ENCODE measurements around the gene GLIS1.

GLIS1 gene

GRCh38 chr1:53476579-53476978 is 262.4 kb downstream of the GLIS1 start:
- CTCF ChIA-PET: interaction anchor here (1.6 kb wide), 1 partner anchor 206 kb away, joined by 3 read pairs; no protein-coding TSS in a partner anchor

GRCh38 chr1:53475664-53476063 is 263.3 kb downstream of the GLIS1 start:
- ChIA-PET CTCF (interaction anchor here (0.9 to 4.9 kb wide), 3 partner anchors 8 to 27 kb away, joined by 4 to 25 read pairs (median 6); no protein-coding TSS in a partner anchor), POLR2A (interaction anchor here (0.5 kb wide), 1 partner anchor 123 kb away, joined by 3 read pairs; no protein-coding TSS in a partner anchor)
- Histone ChIP-seq H3K9me3 (ENCODE audit: control extremely low read depth in 1 of 5, control insufficient read depth in 4 of 5, insufficient read depth in 2 of 5, low read depth in 1 of 5, low read length in 4 of 5) (no peaks in the 10 kb centered on the region), H3K27me3 (replicated peaks in 2 of 5; ENCODE audit: control insufficient read depth in 4 of 5, insufficient read depth in 5 of 5, low read length in 4 of 5) (peaks cover 0 to 3% (median 0%) of the 10 kb centered on the region in 5 experiments), H3K4me3 (ENCODE audit: control insufficient read depth in 1 of 7, extremely low read depth in 1 of 7, insufficient read depth in 4 of 7, low read depth in 2 of 7, low read length in 6 of 7) (no peak overlapping the region), H3K27ac (ENCODE audit: insufficient read depth in 1 of 2, low read depth in 1 of 2, low read length in 2 of 2, poor library complexity in 1 of 2, severe bottlenecking in 2 of 2) (no peak overlapping the region), H3K4me1 (ENCODE audit: control extremely low read depth in 1 of 4, control insufficient read depth in 4 of 4, insufficient read depth in 4 of 4, low read length in 3 of 4) (no peaks in the 10 kb centered on the region), H3K36me3 (ENCODE audit: control insufficient read depth in 4 of 4, insufficient read depth in 4 of 4, low read length in 3 of 4) (no peaks in the 10 kb centered on the region)
- DNase-seq: no peak
- WGBS (ENCODE audit: insufficient coverage): 90% methylated on average over 5 of the region's 7 CpGs

More at GRCh38 chr1:53476579-53476978, 262.4 kb downstream of the GLIS1 start:
- no peak overlapping the region for H3K27ac ChIP-seq (ENCODE audit: insufficient read depth in 1 of 2, low read depth in 1 of 2, low read length in 2 of 2, poor library complexity in 1 of 2, severe bottlenecking in 2 of 2)
- H3K27me3 ChIP-seq (replicated peaks in 2 of 5; ENCODE audit: control insufficient read depth in 4 of 5, insufficient read depth in 5 of 5, low read length in 4 of 5): peaks cover 0 to 3% (median 0%) of the 10 kb centered on the region in 5 experiments
- WGBS (ENCODE audit: insufficient coverage): 97% methylated on average over 8 of the region's 8 CpGs
- POLR2A ChIA-PET: no interaction called here
- no peaks in the 10 kb centered on the region for H3K36me3 ChIP-seq (ENCODE audit: control insufficient read depth in 4 of 4, insufficient read depth in 4 of 4, low read length in 3 of 4)
- no peak for DNase-seq
- no peaks in the 10 kb centered on the region for H3K9me3 ChIP-seq (ENCODE audit: control extremely low read depth in 1 of 5, control insufficient read depth in 4 of 5, insufficient read depth in 2 of 5, low read depth in 1 of 5, low read length in 4 of 5)
- no peaks in the 10 kb centered on the region for H3K4me1 ChIP-seq (ENCODE audit: control extremely low read depth in 1 of 4, control insufficient read depth in 4 of 4, insufficient read depth in 4 of 4, low read length in 3 of 4)
- no peak overlapping the region for H3K4me3 ChIP-seq (ENCODE audit: control insufficient read depth in 1 of 7, extremely low read depth in 1 of 7, insufficient read depth in 4 of 7, low read depth in 2 of 7, low read length in 6 of 7)

DNA sequence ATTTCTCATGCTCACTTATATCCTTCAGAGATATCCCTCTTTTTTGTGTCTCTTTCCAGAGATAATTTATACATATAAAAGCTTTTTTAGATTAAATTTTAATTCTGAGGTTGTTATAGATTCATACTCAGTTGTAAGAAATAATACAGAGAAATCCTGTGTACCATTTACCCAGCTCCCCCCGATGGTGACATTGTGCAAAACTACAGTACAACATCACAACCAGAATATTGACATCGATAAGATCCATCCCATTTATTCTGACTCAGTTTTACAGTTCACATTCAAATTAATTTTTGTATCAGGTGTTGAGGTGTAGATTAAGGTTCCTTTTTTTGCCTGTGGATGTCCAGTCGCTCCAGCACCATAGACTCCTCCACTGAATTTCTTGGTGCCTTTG is 265.5 kb downstream of the GLIS1 start:
- ChIA-PET POLR2A (interaction anchor here (0.7 kb wide), 1 partner anchor 24 kb away, joined by 3 read pairs; no protein-coding TSS in a partner anchor), CTCF (interaction anchor here (1.2 to 4.9 kb wide), 6 partner anchors 9 to 195 kb away, joined by 3 to 25 read pairs (median 6); no protein-coding TSS in a partner anchor)
- no peaks in the 10 kb centered on the region for H3K9me3 ChIP-seq (ENCODE audit: control extremely low read depth in 1 of 5, control insufficient read depth in 4 of 5, insufficient read depth in 2 of 5, low read depth in 1 of 5, low read length in 4 of 5)
- no peaks in the 10 kb centered on the region for H3K36me3 ChIP-seq (ENCODE audit: control insufficient read depth in 4 of 4, insufficient read depth in 4 of 4, low read length in 3 of 4)
- no CpG with 5 or more reads among the region's 3 CpGs for WGBS (ENCODE audit: insufficient coverage)
- peaks cover 0 to under 1% (median 0%) of the 10 kb centered on the region in 4 experiments for H3K4me1 ChIP-seq (ENCODE audit: control extremely low read depth in 1 of 4, control insufficient read depth in 4 of 4, insufficient read depth in 4 of 4, low read length in 3 of 4)
- peak in 2 of 3 donors; percentile 11 to 14 for DNase-seq
- H3K27me3 ChIP-seq (replicated peaks in 2 of 5; ENCODE audit: control insufficient read depth in 4 of 5, insufficient read depth in 5 of 5, low read length in 4 of 5): peaks cover 0 to 3% (median 0%) of the 10 kb centered on the region in 5 experiments
- H3K27ac ChIP-seq (ENCODE audit: insufficient read depth in 1 of 2, low read depth in 1 of 2, low read length in 2 of 2, poor library complexity in 1 of 2, severe bottlenecking in 2 of 2): no peak overlapping the region
- no peak overlapping the region for H3K4me3 ChIP-seq (ENCODE audit: control insufficient read depth in 1 of 7, extremely low read depth in 1 of 7, insufficient read depth in 4 of 7, low read depth in 2 of 7, low read length in 6 of 7)

DNA sequence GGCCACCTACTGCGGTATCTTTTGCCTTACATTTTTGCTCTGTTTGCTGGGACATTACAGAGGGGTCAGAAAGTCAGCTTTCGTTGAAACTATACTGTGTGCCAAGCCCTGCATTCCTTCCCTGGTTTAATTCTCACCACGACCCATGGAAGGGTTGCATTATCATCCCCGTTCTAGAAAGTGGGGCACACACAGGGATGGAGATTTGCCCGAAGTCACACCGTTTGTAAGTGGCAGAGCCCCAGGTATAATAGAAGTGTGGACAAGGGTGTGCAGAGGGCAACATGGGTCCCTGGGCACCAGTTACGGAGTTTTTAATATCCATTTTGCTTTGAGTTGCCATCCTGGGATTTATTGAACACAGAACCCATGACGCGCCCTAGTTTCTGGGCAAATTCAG is 268.0 kb downstream of the GLIS1 start:
- ChIA-PET POLR2A (no interaction called here), CTCF (interaction anchor here (1.0 to 4.9 kb wide), 4 partner anchors 7 to 27 kb away, joined by 3 to 25 read pairs (median 4); partner anchors contain the start of gene DMRTB1)
- DNase-seq: no peak
- H3K4me1 ChIP-seq (ENCODE audit: control extremely low read depth in 1 of 4, control insufficient read depth in 4 of 4, insufficient read depth in 4 of 4, low read length in 3 of 4): peaks cover 0 to 19% (median 10%) of the 10 kb centered on the region in 4 experiments
- H3K4me3 ChIP-seq (ENCODE audit: control insufficient read depth in 1 of 7, extremely low read depth in 1 of 7, insufficient read depth in 4 of 7, low read depth in 2 of 7, low read length in 6 of 7): no peak overlapping the region
- no peak overlapping the region for H3K27ac ChIP-seq (ENCODE audit: insufficient read depth in 1 of 2, low read depth in 1 of 2, low read length in 2 of 2, poor library complexity in 1 of 2, severe bottlenecking in 2 of 2)
- WGBS (ENCODE audit: insufficient coverage): 95% methylated on average over 9 of the region's 9 CpGs
- H3K36me3 ChIP-seq (ENCODE audit: control insufficient read depth in 4 of 4, insufficient read depth in 4 of 4, low read length in 3 of 4): no peaks in the 10 kb centered on the region
- H3K27me3 ChIP-seq (replicated peaks in 2 of 5; ENCODE audit: control insufficient read depth in 4 of 5, insufficient read depth in 5 of 5, low read length in 4 of 5): no peaks in the 10 kb centered on the region
- no peaks in the 10 kb centered on the region for H3K9me3 ChIP-seq (ENCODE audit: control extremely low read depth in 1 of 5, control insufficient read depth in 4 of 5, insufficient read depth in 2 of 5, low read depth in 1 of 5, low read length in 4 of 5)

GRCh38 chr1:53470584-53470983 is 268.4 kb downstream of the GLIS1 start:
- ChIA-PET CTCF (interaction anchor here (1.0 kb wide), 2 partner anchors 14 to 27 kb away, joined by 3 read pairs; no protein-coding TSS in a partner anchor), POLR2A (no interaction called here)
- no peaks in the 10 kb centered on the region for H3K9me3 ChIP-seq (ENCODE audit: control extremely low read depth in 1 of 5, control insufficient read depth in 4 of 5, insufficient read depth in 2 of 5, low read depth in 1 of 5, low read length in 4 of 5)
- DNase-seq: no peak
- H3K4me3 ChIP-seq (ENCODE audit: control insufficient read depth in 1 of 7, extremely low read depth in 1 of 7, insufficient read depth in 4 of 7, low read depth in 2 of 7, low read length in 6 of 7): no peak overlapping the region
- H3K27me3 ChIP-seq (replicated peaks in 2 of 5; ENCODE audit: control insufficient read depth in 4 of 5, insufficient read depth in 5 of 5, low read length in 4 of 5): no peaks in the 10 kb centered on the region
- H3K4me1 ChIP-seq (ENCODE audit: control extremely low read depth in 1 of 4, control insufficient read depth in 4 of 4, insufficient read depth in 4 of 4, low read length in 3 of 4): peaks cover 0 to 20% (median 10%) of the 10 kb centered on the region in 4 experiments
- no peak overlapping the region for H3K27ac ChIP-seq (ENCODE audit: insufficient read depth in 1 of 2, low read depth in 1 of 2, low read length in 2 of 2, poor library complexity in 1 of 2, severe bottlenecking in 2 of 2)
- 97% methylated on average over 19 of the region's 19 CpGs for WGBS (ENCODE audit: insufficient coverage)
- H3K36me3 ChIP-seq (ENCODE audit: control insufficient read depth in 4 of 4, insufficient read depth in 4 of 4, low read length in 3 of 4): no peaks in the 10 kb centered on the region

DNA sequence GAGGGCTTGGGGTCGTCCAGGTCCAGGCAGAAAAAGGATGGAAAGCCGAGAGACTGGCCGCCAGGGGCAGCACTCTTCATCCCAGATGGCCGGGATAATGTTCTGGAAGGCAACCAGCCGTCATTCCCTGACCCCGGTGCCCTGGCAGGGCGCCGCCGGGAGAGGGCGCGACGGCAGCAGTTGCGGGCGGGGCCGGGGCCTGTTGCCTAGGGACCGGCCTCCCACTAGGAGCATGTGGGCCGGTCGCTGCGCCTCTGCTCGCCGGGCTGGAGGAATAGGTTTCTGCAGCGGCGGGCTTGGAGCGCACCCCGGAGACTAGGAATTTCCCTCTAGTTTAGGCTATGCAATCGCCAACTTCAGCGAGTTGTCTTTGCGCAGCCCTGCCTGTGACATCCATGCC is 268.8 kb downstream of the GLIS1 start:
- ChIA-PET POLR2A (no interaction called here), CTCF (no interaction called here)
- Histone ChIP-seq H3K27me3 (replicated peaks in 2 of 5; ENCODE audit: control insufficient read depth in 4 of 5, insufficient read depth in 5 of 5, low read length in 4 of 5) (no peaks in the 10 kb centered on the region), H3K36me3 (ENCODE audit: control insufficient read depth in 4 of 4, insufficient read depth in 4 of 4, low read length in 3 of 4) (no peaks in the 10 kb centered on the region), H3K9me3 (ENCODE audit: control extremely low read depth in 1 of 5, control insufficient read depth in 4 of 5, insufficient read depth in 2 of 5, low read depth in 1 of 5, low read length in 4 of 5) (no peaks in the 10 kb centered on the region), H3K4me1 (ENCODE audit: control extremely low read depth in 1 of 4, control insufficient read depth in 4 of 4, insufficient read depth in 4 of 4, low read length in 3 of 4) (peaks cover 0 to 24% (median 11%) of the 10 kb centered on the region in 4 experiments), H3K27ac (ENCODE audit: insufficient read depth in 1 of 2, low read depth in 1 of 2, low read length in 2 of 2, poor library complexity in 1 of 2, severe bottlenecking in 2 of 2) (no peak overlapping the region), H3K4me3 (ENCODE audit: control insufficient read depth in 1 of 7, extremely low read depth in 1 of 7, insufficient read depth in 4 of 7, low read depth in 2 of 7, low read length in 6 of 7) (no peak overlapping the region)
- no peak for DNase-seq
- 61% methylated on average over 28 of the region's 28 CpGs for WGBS (ENCODE audit: insufficient coverage)

GRCh38 chr1:53469373-53469772 is 269.6 kb downstream of the GLIS1 start:
- H3K4me3 ChIP-seq (ENCODE audit: control insufficient read depth in 1 of 7, extremely low read depth in 1 of 7, insufficient read depth in 4 of 7, low read depth in 2 of 7, low read length in 6 of 7): no peak overlapping the region
- 98% methylated on average over 4 of the region's 5 CpGs for WGBS (ENCODE audit: insufficient coverage)
- no peak overlapping the region for H3K27ac ChIP-seq (ENCODE audit: insufficient read depth in 1 of 2, low read depth in 1 of 2, low read length in 2 of 2, poor library complexity in 1 of 2, severe bottlenecking in 2 of 2)
- H3K36me3 ChIP-seq (ENCODE audit: control insufficient read depth in 4 of 4, insufficient read depth in 4 of 4, low read length in 3 of 4): no peaks in the 10 kb centered on the region
- H3K4me1 ChIP-seq (ENCODE audit: control extremely low read depth in 1 of 4, control insufficient read depth in 4 of 4, insufficient read depth in 4 of 4, low read length in 3 of 4): peaks cover 0 to 27% (median 11%) of the 10 kb centered on the region in 4 experiments
- CTCF ChIA-PET: interaction anchor here (1.6 kb wide), 1 partner anchor 218 kb away, joined by 3 read pairs; no protein-coding TSS in a partner anchor
- H3K9me3 ChIP-seq (ENCODE audit: control extremely low read depth in 1 of 5, control insufficient read depth in 4 of 5, insufficient read depth in 2 of 5, low read depth in 1 of 5, low read length in 4 of 5): no peaks in the 10 kb centered on the region
- no peak for DNase-seq
- no peaks in the 10 kb centered on the region for H3K27me3 ChIP-seq (replicated peaks in 2 of 5; ENCODE audit: control insufficient read depth in 4 of 5, insufficient read depth in 5 of 5, low read length in 4 of 5)
- POLR2A ChIA-PET: no interaction called here

Data from common myeloid progenitor, CD34-positive (primary cell).